Measurements from ENCODE around the gene NFAT5.

The NFAT5 gene

DNA sequence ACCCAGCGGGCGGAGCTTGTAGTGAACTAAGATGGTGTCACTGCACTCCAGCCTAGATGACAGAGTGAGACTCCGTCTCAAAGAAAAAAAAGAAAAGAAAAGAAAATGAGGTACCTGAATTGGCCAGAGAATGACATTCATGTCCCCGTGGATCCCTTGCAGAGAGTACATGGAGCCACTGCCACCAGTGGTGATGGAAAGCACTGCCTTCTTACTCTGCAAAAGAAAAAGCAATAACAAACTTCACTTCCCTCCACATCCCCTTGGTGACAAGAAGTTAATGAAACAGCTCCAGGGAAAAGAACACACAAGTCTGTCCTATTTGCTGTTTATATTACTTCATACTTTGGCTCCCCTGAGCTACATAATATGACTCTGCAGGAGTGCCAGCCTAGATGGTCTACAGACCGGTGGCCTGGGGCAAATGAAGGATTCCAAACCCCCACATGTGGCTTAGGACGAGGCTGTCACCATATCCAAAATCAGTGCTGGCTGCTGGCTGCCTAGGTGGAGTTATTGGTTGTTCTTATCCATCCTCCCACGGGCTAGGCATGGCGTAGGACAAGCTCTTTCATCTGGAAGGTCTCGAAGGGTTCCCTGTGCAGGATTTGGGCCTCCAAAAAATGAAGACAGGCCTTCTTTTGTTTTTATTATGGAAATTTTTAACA, 147.3 kb downstream of the NFAT5 start:
- Histone ChIP-seq H3K4me3 (ENCODE audit: low read depth, low read length) (no peak overlapping the region), H3K9ac (no peak overlapping the region), H3K4me2 (ENCODE audit: low read length) (no peak overlapping the region), H3K27ac (no peak overlapping the region), H2AFZ (no peak overlapping the region), H3K27me3 (ENCODE audit: control insufficient read depth, insufficient read depth, low read length) (no peaks in the 10 kb centered on the region), H3K36me3 (ENCODE audit: control insufficient read depth, insufficient read depth, low read length) (no peaks in the 10 kb centered on the region), H3K9me3 (ENCODE audit: control insufficient read depth, low read length) (no peaks in the 10 kb centered on the region), H3K4me1 (peaks cover 12% of the 10 kb centered on the region), H3K79me2 (no peaks in the 10 kb centered on the region)
- TF ChIP-seq, protein P1, sequence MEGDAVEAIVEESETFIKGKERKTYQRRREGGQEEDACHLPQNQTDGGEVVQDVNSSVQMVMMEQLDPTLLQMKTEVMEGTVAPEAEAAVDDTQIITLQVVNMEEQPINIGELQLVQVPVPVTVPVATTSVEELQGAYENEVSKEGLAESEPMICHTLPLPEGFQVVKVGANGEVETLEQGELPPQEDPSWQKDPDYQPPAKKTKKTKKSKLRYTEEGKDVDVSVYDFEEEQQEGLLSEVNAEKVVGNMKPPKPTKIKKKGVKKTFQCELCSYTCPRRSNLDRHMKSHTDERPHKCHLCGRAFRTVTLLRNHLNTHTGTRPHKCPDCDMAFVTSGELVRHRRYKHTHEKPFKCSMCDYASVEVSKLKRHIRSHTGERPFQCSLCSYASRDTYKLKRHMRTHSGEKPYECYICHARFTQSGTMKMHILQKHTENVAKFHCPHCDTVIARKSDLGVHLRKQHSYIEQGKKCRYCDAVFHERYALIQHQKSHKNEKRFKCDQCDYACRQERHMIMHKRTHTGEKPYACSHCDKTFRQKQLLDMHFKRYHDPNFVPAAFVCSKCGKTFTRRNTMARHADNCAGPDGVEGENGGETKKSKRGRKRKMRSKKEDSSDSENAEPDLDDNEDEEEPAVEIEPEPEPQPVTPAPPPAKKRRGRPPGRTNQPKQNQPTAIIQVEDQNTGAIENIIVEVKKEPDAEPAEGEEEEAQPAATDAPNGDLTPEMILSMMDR (IDR thresholded peaks at IDR 0.05) = no peak

DNA sequence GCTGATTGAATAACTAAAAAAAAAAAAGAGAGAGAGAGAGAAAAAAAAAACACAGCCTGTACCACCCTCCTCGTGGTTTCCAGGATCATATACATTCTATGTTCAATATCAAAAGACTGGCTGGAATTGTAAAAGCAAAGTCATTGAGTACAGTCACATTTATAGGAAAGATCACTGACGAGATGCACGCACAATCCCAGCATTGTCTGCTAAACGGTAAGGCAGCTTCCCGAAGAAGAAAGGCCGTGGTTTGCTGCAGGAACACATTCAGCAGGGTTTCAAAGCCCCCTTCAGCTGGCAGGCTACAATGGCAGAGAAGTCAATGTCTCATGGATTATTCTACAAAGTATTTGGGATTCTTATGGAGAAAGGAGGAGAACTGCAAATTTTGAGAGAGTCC, 151.3 kb downstream of the NFAT5 start:
- Histone ChIP-seq H3K4me2 (ENCODE audit: low read length) (no peak overlapping the region), H3K79me2 (no peaks in the 10 kb centered on the region), H3K27me3 (ENCODE audit: control insufficient read depth, insufficient read depth, low read length) (no peaks in the 10 kb centered on the region), H3K36me3 (ENCODE audit: control insufficient read depth, insufficient read depth, low read length) (no peaks in the 10 kb centered on the region), H3K9ac (no peak overlapping the region), H3K4me1 (no peaks in the 10 kb centered on the region), H3K4me3 (ENCODE audit: low read depth, low read length) (no peak overlapping the region), H3K9me3 (ENCODE audit: control insufficient read depth, low read length) (no peaks in the 10 kb centered on the region), H3K27ac (no peak overlapping the region), H2AFZ (no peak overlapping the region)
- TF ChIP-seq, protein P1 (IDR thresholded peaks at IDR 0.05) = no peak

DNA sequence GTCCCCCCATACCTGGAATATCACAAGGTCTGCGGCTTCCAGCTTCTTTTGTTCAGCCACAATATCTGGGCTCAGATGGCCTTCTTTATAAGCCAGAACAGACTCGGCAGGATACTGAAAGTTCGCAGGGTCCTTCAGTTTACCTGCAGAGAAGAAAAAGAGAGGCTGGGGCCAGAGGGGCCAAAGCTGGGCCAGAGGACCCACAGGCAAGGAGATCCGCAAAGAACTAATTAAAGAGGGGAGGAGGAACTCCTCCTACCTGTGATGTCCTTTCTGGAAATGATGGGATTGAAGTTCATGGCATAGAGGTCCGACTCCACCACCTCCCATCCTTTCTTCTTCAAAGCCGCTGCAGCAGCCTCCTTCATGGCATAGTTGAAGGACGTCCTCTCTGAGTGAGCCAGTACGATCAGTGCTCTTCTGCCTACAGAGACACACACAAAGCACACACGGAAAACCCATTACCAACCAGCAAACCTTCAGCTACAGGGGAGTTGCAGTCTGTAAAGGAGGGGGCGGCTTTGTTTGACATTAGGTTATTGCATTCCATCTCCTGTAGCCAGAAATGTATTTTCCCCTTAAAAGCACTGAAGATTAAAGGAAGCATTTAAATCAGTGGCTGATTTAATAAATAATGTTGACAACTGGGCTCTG, 152.5 kb downstream of the NFAT5 start:
- TF ChIP-seq, protein P1 (IDR thresholded peaks at IDR 0.05) = no peak

DNA sequence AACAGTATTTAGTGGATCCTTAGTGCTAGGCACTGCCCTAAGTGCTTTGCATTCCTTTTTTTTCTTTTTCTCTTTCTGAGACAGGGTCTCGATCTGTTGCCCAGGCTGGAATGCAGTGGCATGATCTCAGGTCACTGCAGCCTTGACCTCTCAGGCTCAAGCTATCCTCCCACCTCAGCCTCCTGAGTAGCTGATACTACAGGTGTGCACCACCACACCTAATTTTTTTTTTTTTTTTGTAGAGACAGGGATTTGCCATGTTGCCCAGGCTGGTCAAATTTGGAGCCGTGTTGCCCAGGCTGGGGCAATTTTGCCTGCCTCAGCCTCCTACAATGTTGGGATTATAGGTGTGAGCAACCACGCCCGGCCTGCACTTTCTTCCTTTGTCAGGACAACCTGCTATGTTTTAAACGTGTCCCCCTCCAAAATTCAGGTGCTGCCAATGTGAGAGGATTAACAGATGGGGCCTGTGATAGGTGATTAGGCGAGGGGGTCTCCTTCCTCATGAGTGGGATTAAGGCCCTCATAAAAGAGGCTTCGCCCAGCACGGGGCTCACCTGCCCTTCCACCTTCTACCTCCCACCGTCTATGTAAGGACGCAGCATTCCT, 155.2 kb downstream of the NFAT5 start:
- Histone ChIP-seq H3K36me3 (ENCODE audit: control insufficient read depth, insufficient read depth, low read length) (no peaks in the 10 kb centered on the region), H3K4me1 (no peaks in the 10 kb centered on the region), H2AFZ (no peak overlapping the region), H3K79me2 (no peaks in the 10 kb centered on the region), H3K9ac (no peak overlapping the region), H3K27ac (no peak overlapping the region), H3K27me3 (ENCODE audit: control insufficient read depth, insufficient read depth, low read length) (no peaks in the 10 kb centered on the region), H3K4me3 (ENCODE audit: low read depth, low read length) (no peak overlapping the region), H3K4me2 (ENCODE audit: low read length) (no peak overlapping the region), H3K9me3 (ENCODE audit: control insufficient read depth, low read length) (no peaks in the 10 kb centered on the region)
- TF ChIP-seq, protein P1 (IDR thresholded peaks at IDR 0.05) = no peak

More for the DNA sequence above, 152.5 kb downstream of the NFAT5 start:
- Histone ChIP-seq H3K4me3 (ENCODE audit: low read depth, low read length) (no peak overlapping the region), H3K9me3 (ENCODE audit: control insufficient read depth, low read length) (no peaks in the 10 kb centered on the region), H3K4me1 (no peaks in the 10 kb centered on the region), H3K27ac (no peak overlapping the region), H3K79me2 (no peaks in the 10 kb centered on the region), H3K27me3 (ENCODE audit: control insufficient read depth, insufficient read depth, low read length) (no peaks in the 10 kb centered on the region), H3K9ac (no peak overlapping the region), H3K4me2 (ENCODE audit: low read length) (no peak overlapping the region), H2AFZ (no peak overlapping the region), H3K36me3 (ENCODE audit: control insufficient read depth, insufficient read depth, low read length) (no peaks in the 10 kb centered on the region)
